ENCODE measurements around the gene ASB5. TPM values are rescaled to one million over a fixed set of nuclear protein-coding genes. Genes with fewer than 3 reads are reported as not detected.
"Not testable (repeated sequence)": the region's sequence is repeated elsewhere in the genome, so short reads cannot be mapped to it uniquely, and the experiment has no call there.

The ASB5 gene
- total RNA-seq, 1 experiment from 2014 or later = not detected

GRCh38 chr4:176288020-176288419 lies 19.0 kb upstream of the ASB5 start:
- no peak for DNase-seq (ENCODE audit: low read depth)
- in situ Hi-C loops (cut with HindIII; ENCODE audit: low pct_unique_long_range_greater_than_20kb, low sequenced_read_pairs) = no loop called here

- DNase-seq (ENCODE audit: low read depth) = no peak
- in situ Hi-C loops (cut with HindIII; ENCODE audit: low pct_unique_long_range_greater_than_20kb, low sequenced_read_pairs) = no loop called here
Measured at GRCh38 chr4:176287546-176287945, 18.5 kb upstream of the ASB5 start.

GRCh38 chr4:176286728-176287127 lies 17.7 kb upstream of the ASB5 start:
- no peak for DNase-seq (ENCODE audit: low read depth)
- in situ Hi-C loops (cut with HindIII; ENCODE audit: low pct_unique_long_range_greater_than_20kb, low sequenced_read_pairs) = no loop called here

GRCh38 chr4:176279560-176279959 lies 10.5 kb upstream of the ASB5 start:
- in situ Hi-C loops (cut with HindIII; ENCODE audit: low pct_unique_long_range_greater_than_20kb, low sequenced_read_pairs); DNase-seq (ENCODE audit: low read depth): not testable (repeated sequence)

GRCh38 chr4:176277162-176277904 lies 8.3 kb upstream of the ASB5 start:
- in situ Hi-C loops (cut with HindIII; ENCODE audit: low pct_unique_long_range_greater_than_20kb, low sequenced_read_pairs) = no loop called here
- DNase-seq (ENCODE audit: low read depth) = peak; percentile 54

GRCh38 chr4:176276710-176277109 lies 7.7 kb upstream of the ASB5 start:
- in situ Hi-C loops (cut with HindIII; ENCODE audit: low pct_unique_long_range_greater_than_20kb, low sequenced_read_pairs) = no loop called here
- no peak for DNase-seq (ENCODE audit: low read depth)

GRCh38 chr4:176274441-176274840 lies 5.4 kb upstream of the ASB5 start:
- in situ Hi-C loops (cut with HindIII; ENCODE audit: low pct_unique_long_range_greater_than_20kb, low sequenced_read_pairs) = no loop called here
- DNase-seq (ENCODE audit: low read depth) = peak; percentile 3

GRCh38 chr4:176273736-176274135 lies 4.7 kb upstream of the ASB5 start:
- no peak for DNase-seq (ENCODE audit: low read depth)
- in situ Hi-C loops (cut with HindIII; ENCODE audit: low pct_unique_long_range_greater_than_20kb, low sequenced_read_pairs) = no loop called here

GRCh38 chr4:176272799-176273198 lies 3.8 kb upstream of the ASB5 start:
- peak; percentile 8 for DNase-seq (ENCODE audit: low read depth)
- in situ Hi-C loops (cut with HindIII; ENCODE audit: low pct_unique_long_range_greater_than_20kb, low sequenced_read_pairs) = no loop called here

- in situ Hi-C loops (cut with HindIII; ENCODE audit: low pct_unique_long_range_greater_than_20kb, low sequenced_read_pairs) = no loop called here
- DNase-seq (ENCODE audit: low read depth) = peak; percentile 1
Measured at GRCh38 chr4:176271749-176272148, 2.7 kb upstream of the ASB5 start.

GRCh38 chr4:176270669-176271068 lies 1.6 kb upstream of the ASB5 start:
- in situ Hi-C loops (cut with HindIII; ENCODE audit: low pct_unique_long_range_greater_than_20kb, low sequenced_read_pairs) = no loop called here
- DNase-seq (ENCODE audit: low read depth) = peak; percentile 91

- in situ Hi-C loops (cut with HindIII; ENCODE audit: low pct_unique_long_range_greater_than_20kb, low sequenced_read_pairs) = no loop called here
- DNase-seq (ENCODE audit: low read depth) = no peak
Measured at GRCh38 chr4:176266026-176266425, 3.0 kb downstream of the ASB5 start.

GRCh38 chr4:176262243-176262642 lies 6.8 kb downstream of the ASB5 start:
- in situ Hi-C loops (cut with HindIII; ENCODE audit: low pct_unique_long_range_greater_than_20kb, low sequenced_read_pairs) = no loop called here
- DNase-seq (ENCODE audit: low read depth) = no peak

- in situ Hi-C loops (cut with HindIII; ENCODE audit: low pct_unique_long_range_greater_than_20kb, low sequenced_read_pairs) = no loop called here
- no peak for DNase-seq (ENCODE audit: low read depth)
Measured at GRCh38 chr4:176261481-176261880, 7.5 kb downstream of the ASB5 start.

GRCh38 chr4:176261018-176261417 lies 8.0 kb downstream of the ASB5 start:
- DNase-seq (ENCODE audit: low read depth) = no peak
- in situ Hi-C loops (cut with HindIII; ENCODE audit: low pct_unique_long_range_greater_than_20kb, low sequenced_read_pairs) = no loop called here

- no peak for DNase-seq (ENCODE audit: low read depth)
- in situ Hi-C loops (cut with HindIII; ENCODE audit: low pct_unique_long_range_greater_than_20kb, low sequenced_read_pairs) = no loop called here
Measured at GRCh38 chr4:176259330-176260090, 9.5 kb downstream of the ASB5 start.

- DNase-seq (ENCODE audit: low read depth) = no peak
- in situ Hi-C loops (cut with HindIII; ENCODE audit: low pct_unique_long_range_greater_than_20kb, low sequenced_read_pairs) = no loop called here
Measured at GRCh38 chr4:176258135-176258534, 10.9 kb downstream of the ASB5 start.

GRCh38 chr4:176256921-176257320 lies 12.1 kb downstream of the ASB5 start:
- no peak for DNase-seq (ENCODE audit: low read depth)
- in situ Hi-C loops (cut with HindIII; ENCODE audit: low pct_unique_long_range_greater_than_20kb, low sequenced_read_pairs) = no loop called here

- no peak for DNase-seq (ENCODE audit: low read depth)
- in situ Hi-C loops (cut with HindIII; ENCODE audit: low pct_unique_long_range_greater_than_20kb, low sequenced_read_pairs) = no loop called here
Measured at GRCh38 chr4:176242764-176243347, 26.2 kb downstream of the ASB5 start.
